GM19025 (cell line): ENCODE measurements around the gene FXYD6.
"Not testable (repeated sequence)": the region's sequence is repeated elsewhere in the genome, so short reads cannot be mapped to it uniquely, and the experiment has no call there.

Experiments
- ATAC-seq: cut with Tn5 transposase; IDR thresholded peaks from one replicate; pipeline ENCODE4 v1.9.1; 2021; ENCODE audit warnings: mild to moderate bottlenecking, low read depth, moderate library complexity; ENCODE audit not compliant: unreplicated experiment

The FXYD6 gene, protein sequence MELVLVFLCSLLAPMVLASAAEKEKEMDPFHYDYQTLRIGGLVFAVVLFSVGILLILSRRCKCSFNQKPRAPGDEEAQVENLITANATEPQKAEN

DNA sequence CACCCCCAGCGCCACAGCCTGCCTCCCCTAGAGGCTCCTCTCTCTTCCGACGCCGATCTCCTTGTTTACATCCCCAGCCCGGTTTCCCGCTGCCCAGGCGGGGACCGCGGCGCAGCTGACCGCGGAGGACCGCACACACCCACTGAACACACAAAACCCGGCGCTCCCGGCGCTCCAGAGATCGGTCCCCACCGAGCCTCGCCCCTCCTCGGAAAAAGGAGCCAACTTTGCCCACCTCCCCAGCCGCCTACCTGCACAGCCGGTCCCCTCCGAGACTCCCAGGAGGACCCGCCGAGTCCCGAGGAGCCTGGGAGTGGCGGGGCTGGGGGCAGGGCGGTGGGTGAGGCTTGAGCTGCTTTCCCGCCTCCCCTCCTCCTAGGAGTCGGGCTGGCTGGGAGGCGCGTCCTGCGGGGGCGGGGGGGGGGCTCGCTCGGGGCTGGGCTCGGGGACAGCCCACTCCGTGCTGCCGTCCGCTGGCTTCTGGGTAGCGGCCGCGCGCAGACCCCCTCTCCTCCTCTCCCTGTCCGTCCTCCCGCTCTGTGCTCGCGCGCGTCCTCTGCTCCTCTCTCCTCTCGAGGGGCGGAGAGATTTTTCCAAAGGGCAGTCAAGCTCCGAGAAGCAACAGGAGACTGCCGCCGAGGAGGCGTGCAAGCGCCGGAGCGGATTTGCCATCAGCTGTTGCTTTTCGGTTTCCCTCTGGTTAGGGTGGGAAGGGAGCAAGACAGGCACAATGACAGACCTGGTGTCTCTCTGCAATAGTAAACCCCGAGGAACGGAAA lies at the start of gene FXYD6:
TSS of gene FXYD6 (minus strand) at position 318 of the 779 bp plus-strand sequence. CDS start 33,882 bp downstream, outside the sequence.
- ATAC-seq: no peak

GRCh38 chr11:117926166-117926565 lies 49.7 kb upstream of the FXYD6 start:
- ATAC-seq: not testable (repeated sequence)

DNA sequence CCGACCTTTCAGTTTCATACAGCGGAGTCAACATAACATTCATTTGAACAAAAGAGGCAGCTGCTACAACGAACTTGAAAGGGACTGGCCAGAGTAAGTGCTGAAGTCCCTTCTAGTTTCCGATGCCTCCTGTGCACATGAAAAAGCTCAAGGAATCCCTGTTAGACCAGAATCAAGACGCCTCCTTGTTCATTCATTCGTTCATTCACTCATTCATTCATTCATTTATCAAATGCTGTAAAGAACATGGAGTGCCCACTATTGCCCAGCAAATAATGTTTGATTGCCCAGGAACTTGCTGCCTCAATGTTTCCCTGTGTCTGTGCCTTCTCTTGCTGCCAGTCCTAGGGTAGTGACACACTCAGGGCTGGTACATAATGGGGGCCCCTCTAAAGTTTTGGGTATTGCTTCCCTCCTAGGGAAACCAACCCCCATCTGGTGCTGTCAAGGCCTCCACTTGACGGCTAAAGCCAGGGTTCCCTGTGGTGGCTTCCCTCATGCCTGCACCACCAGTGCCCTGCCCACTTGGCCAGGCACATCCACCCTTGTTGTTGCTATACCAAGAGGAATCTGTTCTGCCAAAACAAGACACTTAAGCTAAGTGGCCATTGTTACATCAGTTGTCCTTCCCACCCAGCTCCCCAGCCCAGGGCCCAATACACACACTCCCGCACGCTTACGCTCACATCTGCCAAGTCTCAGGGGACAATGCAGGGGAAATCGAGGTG lies 48.9 kb upstream of the FXYD6 start:
- no peak for ATAC-seq

DNA sequence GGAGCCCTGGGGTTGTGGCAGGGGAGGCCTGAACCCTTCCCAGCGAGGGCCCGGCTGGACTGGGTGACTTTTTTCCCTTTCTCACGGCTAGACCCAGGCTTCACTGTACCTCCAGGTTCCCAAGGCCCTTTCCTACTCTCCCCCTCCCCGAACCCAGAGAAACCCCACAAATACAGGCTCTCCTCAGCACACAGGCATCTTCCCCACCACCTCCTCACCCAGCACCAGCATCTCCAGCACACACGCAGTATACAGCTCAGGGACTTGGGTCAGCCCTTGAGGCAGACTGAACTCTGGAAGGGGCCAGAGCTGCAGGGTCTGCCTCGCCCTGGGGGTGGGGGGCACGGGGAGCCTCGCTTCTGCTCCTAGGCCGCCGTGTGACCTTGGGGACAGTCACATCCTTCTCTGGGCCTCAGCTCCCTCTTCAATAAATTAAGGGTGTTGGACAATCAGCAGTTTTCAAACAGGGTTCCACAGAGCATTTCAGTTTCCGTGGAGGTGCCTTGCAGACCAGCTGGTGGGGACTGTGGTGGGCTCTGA lies 48.2 kb upstream of the FXYD6 start:
- no peak for ATAC-seq

DNA sequence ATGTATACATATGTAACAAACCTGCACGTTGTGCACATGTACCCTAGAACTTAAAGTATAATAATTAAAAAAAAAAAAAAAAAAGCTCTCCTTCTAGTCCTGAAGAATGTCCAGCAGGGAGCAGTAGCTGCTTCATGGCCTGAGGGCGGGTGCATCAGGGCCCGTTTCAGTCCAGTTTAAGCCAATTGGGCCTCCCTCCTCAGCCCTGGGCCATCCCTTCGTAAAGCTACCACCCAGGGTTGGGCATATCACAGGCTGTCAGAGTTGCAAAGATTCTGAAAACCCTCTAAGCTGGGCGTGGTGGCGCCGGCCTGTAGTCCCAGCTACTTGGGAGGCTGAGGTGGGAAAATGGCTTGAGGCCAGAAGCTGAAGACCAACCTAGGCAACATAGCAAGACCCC lies 47.3 kb upstream of the FXYD6 start:
- no peak for ATAC-seq

GRCh38 chr11:117923275-117923674 lies 46.8 kb upstream of the FXYD6 start:
- ATAC-seq: no peak

- ATAC-seq: no peak
Measured at GRCh38 chr11:117921893-117922292, 45.4 kb upstream of the FXYD6 start.

DNA sequence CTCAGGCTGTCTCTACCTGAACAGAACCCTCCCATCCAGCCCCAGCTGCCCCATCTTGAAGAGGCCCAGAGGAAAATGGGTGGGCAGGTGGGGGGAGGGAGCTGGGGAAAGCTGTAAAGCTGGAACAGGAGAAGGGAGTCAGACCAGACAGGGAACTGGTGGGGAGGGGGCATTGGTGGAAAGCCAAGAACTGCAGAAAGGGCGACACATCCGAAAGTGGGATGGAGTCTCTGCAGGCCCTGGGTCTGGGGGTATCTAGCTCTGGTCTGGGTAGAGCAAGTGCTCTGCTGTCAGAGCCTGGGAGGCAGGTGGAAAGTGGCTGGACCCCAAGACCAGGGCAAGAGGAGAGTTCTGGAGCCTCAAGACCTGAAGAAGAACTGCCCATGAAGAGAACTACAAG lies 45.0 kb upstream of the FXYD6 start:
- ATAC-seq: no peak

- peak; percentile 49 for ATAC-seq
Measured at GRCh38 chr11:117919781-117920221, 43.3 kb upstream of the FXYD6 start.

DNA sequence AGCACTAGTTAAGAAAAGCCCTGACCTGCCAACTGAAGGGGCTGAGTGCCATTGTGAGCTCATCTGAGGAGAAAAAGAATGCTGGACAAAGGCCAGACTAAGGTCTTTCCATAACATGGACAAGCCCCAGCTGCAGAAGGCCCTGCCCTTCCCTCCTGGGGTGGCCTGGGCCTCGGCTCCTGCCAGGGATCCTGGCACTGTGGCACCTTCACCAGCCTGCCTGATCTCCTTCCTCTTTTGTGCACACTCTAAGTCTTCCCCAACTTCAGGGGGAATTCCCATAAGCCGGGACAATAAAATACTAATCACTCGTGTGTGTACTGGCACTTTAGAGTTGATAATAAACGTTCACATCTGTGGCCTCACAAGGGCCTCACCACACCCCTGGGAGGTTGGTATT lies 42.9 kb upstream of the FXYD6 start:
- ATAC-seq: peak; percentile 47

GRCh38 chr11:117918366-117919255 lies 42.2 kb upstream of the FXYD6 start:
- ATAC-seq: no peak

GRCh38 chr11:117917591-117918151 lies 41.2 kb upstream of the FXYD6 start:
- ATAC-seq: no peak

DNA sequence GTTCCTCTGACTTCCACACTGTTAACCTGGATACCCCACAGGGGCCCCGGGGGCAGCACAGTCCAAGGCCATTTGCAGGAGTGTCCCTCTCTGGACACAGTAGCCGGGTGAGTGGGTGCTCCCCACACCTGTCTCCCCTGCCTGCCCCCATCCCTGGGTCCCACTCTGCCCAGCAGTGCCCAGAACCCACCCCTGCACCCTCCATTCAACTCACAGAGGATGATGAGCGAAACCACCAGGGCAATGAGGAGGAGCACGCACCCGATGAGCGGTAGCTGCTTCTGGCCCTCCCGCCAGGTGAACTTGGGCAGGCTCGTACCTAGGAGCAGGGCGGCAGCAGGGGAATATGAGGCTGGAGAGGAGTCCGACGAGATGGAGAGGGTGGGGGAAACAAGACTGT lies 40.5 kb upstream of the FXYD6 start:
- ATAC-seq: no peak

GRCh38 chr11:117915672-117916235 lies 39.3 kb upstream of the FXYD6 start:
- no peak for ATAC-seq

GRCh38 chr11:117914991-117915618 lies 38.6 kb upstream of the FXYD6 start:
- ATAC-seq: no peak

- no peak for ATAC-seq
Measured at GRCh38 chr11:117914398-117914761, 37.9 kb upstream of the FXYD6 start.

DNA sequence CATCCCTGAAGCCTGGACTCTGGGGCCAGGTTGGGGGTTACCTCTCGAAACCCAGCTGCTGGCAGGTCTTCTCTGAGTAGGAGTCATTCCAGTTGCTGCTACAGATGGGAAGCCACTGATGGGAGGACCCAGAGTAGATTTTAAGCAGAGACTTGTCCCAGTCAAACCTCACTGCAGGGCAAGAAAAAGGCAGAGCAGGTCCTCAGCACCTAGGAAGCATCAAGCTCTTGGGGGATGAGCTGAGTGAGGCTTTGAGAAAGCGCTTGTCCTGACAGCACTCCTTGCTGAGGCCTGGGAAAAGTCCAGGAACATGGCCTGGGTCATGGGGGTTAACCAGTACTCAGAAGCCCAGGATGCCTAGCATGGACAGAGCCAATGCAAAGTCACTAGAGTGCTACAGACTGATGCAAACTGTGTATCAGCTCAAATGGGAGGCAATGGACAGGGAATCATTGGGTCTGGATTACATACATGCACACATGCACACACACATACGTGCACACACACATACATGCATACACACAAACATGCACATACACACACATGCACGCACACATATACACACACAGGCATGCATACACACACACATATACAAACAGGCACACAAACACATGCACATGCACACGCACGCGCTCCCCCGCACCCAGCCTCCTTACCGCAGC lies 37.4 kb upstream of the FXYD6 start:
- ATAC-seq: no peak

- ATAC-seq: no peak
Measured at GRCh38 chr11:117912497-117912896, 36.0 kb upstream of the FXYD6 start.

DNA sequence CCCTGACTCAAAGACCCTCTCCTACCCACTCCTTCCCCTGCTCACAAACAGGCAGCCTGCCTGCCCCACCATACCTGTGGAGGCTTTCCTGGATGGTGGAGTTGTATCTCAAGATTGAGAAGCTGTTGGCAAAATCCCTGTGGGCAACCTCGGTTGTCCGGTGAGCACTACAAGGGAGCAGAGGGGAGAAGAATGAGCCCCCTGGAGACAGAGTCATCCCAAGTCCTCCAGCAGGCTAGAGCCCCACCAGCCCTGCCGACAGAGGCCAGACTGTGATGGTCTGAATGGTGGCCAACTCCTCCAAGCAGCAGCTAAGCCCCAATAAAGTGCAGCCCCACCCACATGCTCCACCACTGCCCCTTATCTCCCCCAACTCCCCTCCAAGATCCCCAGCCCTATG lies 35.2 kb upstream of the FXYD6 start:
- ATAC-seq: no peak
